Amygdala (tissue), 56 donors: ENCODE measurements around the gene TRAPPC12.

Experiments used
- DNase-seq, 56 donors: peaks; one replicate each; lab custom pipeline; 2025; lab: John Stamatoyannopoulos, UW

TRAPPC12 gene

GRCh38 chr2:3465328-3465727 lies 85.8 kb downstream of the TRAPPC12 start:
- DNase-seq = no peak

- DNase-seq = no peak
Observed at GRCh38 chr2:3465844-3466481, 86.5 kb downstream of the TRAPPC12 start.

- no peak for DNase-seq
Observed at GRCh38 chr2:3466482-3466863, 87.0 kb downstream of the TRAPPC12 start.

- no peak for DNase-seq
Observed at GRCh38 chr2:3466966-3467365, 87.5 kb downstream of the TRAPPC12 start.

GRCh38 chr2:3467654-3468053 lies 88.2 kb downstream of the TRAPPC12 start:
- no peak for DNase-seq

- no peak for DNase-seq
Observed at GRCh38 chr2:3468296-3468988, 88.9 kb downstream of the TRAPPC12 start.

GRCh38 chr2:3469486-3469885 lies 90.0 kb downstream of the TRAPPC12 start:
- no peak for DNase-seq

GRCh38 chr2:3470166-3470651 lies 90.7 kb downstream of the TRAPPC12 start:
- peak in 30 of 56 donors; percentile 12 to 69 (median 42) for DNase-seq

GRCh38 chr2:3470856-3471737 lies 91.6 kb downstream of the TRAPPC12 start:
- DNase-seq = no peak

GRCh38 chr2:3472296-3472695 lies 92.8 kb downstream of the TRAPPC12 start:
- no peak for DNase-seq

- DNase-seq = no peak
Observed at GRCh38 chr2:3472966-3473365, 93.5 kb downstream of the TRAPPC12 start.

- peak in 6 of 56 donors; percentile 31 to 65 (median 48) for DNase-seq
Observed at GRCh38 chr2:3475771-3476170, 96.3 kb downstream of the TRAPPC12 start.

GRCh38 chr2:3476321-3476984 lies 97.0 kb downstream of the TRAPPC12 start:
- DNase-seq = peak in 52 of 56 donors; percentile 9 to 84 (median 57)

GRCh38 chr2:3476985-3477327 lies 97.5 kb downstream of the TRAPPC12 start:
- DNase-seq = no peak

- DNase-seq = no peak
Observed at GRCh38 chr2:3478846-3479385, 99.4 kb downstream of the TRAPPC12 start.

- no peak for DNase-seq
Observed at GRCh38 chr2:3479430-3480320, 100.2 kb downstream of the TRAPPC12 start.

GRCh38 chr2:3480352-3481010 lies 101.0 kb downstream of the TRAPPC12 start:
- no peak for DNase-seq

- DNase-seq = no peak
Observed at GRCh38 chr2:3481011-3481400, 101.5 kb downstream of the TRAPPC12 start.
